GM21528 (cell line): ENCODE results near the gene RTL9.
"Not testable (repeated sequence)": the region's sequence is repeated elsewhere in the genome, so short reads cannot be mapped to it uniquely, and the experiment has no call there.

ENCODE experiments used
- ATAC-seq: cut with Tn5 transposase; IDR thresholded peaks from one replicate; pipeline ENCODE4 v1.9.1; 2021; ENCODE audit warnings: mild to moderate bottlenecking, moderate library complexity; ENCODE audit not compliant: unreplicated experiment, low FRiP score

The RTL9 gene

GRCh38 chrX:110403441-110404238, 45.0 kb downstream of the RTL9 start:
- no peak for ATAC-seq

GRCh38 chrX:110404376-110404775, 45.7 kb downstream of the RTL9 start:
- no peak for ATAC-seq

GRCh38 chrX:110406250-110406649, 47.6 kb downstream of the RTL9 start:
- ATAC-seq = not testable (repeated sequence)

- no peak for ATAC-seq
Observed at GRCh38 chrX:110406822-110407221, 48.2 kb downstream of the RTL9 start.

GRCh38 chrX:110407910-110408545, 49.4 kb downstream of the RTL9 start:
- no peak for ATAC-seq
